Neural crest cell (in vitro differentiated cells): Measurements from ENCODE around the gene ZC3H13. TPM values are rescaled to one million over a fixed set of nuclear protein-coding genes. Genes with fewer than 3 reads are reported as not detected.

Source experiments
- DNase-seq: peaks from one replicate; pipeline ENCODE4 v3.0.0; 2021; ENCODE audit warnings: low read depth, mixed read lengths, low spot score
- H3K27ac Mint-ChIP-seq: one replicate; pipeline ENCODE4 v1.8.0; 2021; ENCODE audit warnings: mild to moderate bottlenecking, mixed read lengths; ENCODE audit not compliant: unreplicated experiment
- H3K27me3 Mint-ChIP-seq: 2 replicates; pipeline ENCODE4 v1.8.0; 2021; ENCODE audit warnings: low read depth, mild to moderate bottlenecking, mixed read lengths
- H3K36me3 Mint-ChIP-seq: 2 replicates; pipeline ENCODE4 v1.8.0; 2021; ENCODE audit warnings: low read depth, mild to moderate bottlenecking, mixed read lengths
- H3K4me1 Mint-ChIP-seq: 2 replicates; pipeline ENCODE4 v1.8.0; 2021; ENCODE audit warnings: mixed read lengths
- H3K4me3 Mint-ChIP-seq: one replicate; pipeline ENCODE4 v1.8.0; 2021; ENCODE audit warnings: mild to moderate bottlenecking, mixed read lengths
- H3K9me3 Mint-ChIP-seq: 2 replicates; pipeline ENCODE4 v1.8.0; 2021; ENCODE audit warnings: mixed read lengths
- CTCF ChIP-seq: fragments of 200-600 bp; sonication (generic); conservative IDR thresholded peaks from 2 replicates; pipeline ENCODE4 v1.5.0; 2021; ENCODE audit warnings: antibody characterized with exemption, mild to moderate bottlenecking
- total RNA-seq: library from RNA; stranded (reverse); gene quantifications from 2 replicates; pipeline ENCODE4 v1.2.1, GENCODE V29; 2021

Gene ZC3H13
- total RNA-seq, 1 donor from 2014 or later: 103 TPM

GRCh38 chr13:46097663-46098062 is 45.1 kb upstream of the ZC3H13 start:
- peaks cover 28% of the 10 kb centered on the region for H3K4me1 Mint-ChIP-seq

GRCh38 chr13:46097015-46097414 is 44.5 kb upstream of the ZC3H13 start:
- TF ChIP-seq CTCF: no peak
- Mint-ChIP-seq H3K9me3 (peaks cover 6% of the 10 kb centered on the region), H3K4me1 (peaks cover 29% of the 10 kb centered on the region), H3K27me3 (no peaks in the 10 kb centered on the region), H3K4me3 (no peak overlapping the region), H3K36me3 (peaks cover 24% of the 10 kb centered on the region), H3K27ac (no peak overlapping the region)
- DNase-seq: no peak

More at GRCh38 chr13:46097663-46098062, 45.1 kb upstream of the ZC3H13 start:
- Mint-ChIP-seq H3K27ac (no peak overlapping the region), H3K9me3 (peaks cover 3% of the 10 kb centered on the region), H3K27me3 (no peaks in the 10 kb centered on the region), H3K36me3 (peaks cover 24% of the 10 kb centered on the region), H3K4me3 (no peak overlapping the region)
- TF ChIP-seq CTCF: no peak
- no peak for DNase-seq

DNA sequence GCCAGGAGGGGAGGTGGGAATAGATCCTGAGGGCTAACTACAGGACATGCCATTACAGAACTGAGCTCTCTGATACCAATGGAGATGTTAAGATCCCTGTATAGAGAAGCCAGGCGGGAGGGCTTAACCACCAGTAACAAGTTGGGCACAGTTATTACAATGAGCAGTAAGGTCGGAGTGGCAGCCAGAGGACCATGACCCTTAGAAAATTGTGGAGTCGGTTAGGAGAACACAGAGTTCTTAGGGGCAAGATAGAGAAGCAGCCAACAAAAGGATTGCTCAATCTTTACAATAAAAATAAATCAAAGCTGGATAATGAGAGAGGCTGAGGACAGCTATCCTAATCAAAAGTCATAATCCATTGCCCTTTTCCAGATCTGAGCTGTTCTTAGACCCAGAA is 41.9 kb upstream of the ZC3H13 start:
- no peak for DNase-seq
- no peak overlapping the region for H3K27ac Mint-ChIP-seq
- peaks cover 11% of the 10 kb centered on the region for H3K4me1 Mint-ChIP-seq
- H3K9me3 Mint-ChIP-seq: peaks cover 6% of the 10 kb centered on the region
- H3K36me3 Mint-ChIP-seq: peaks cover 22% of the 10 kb centered on the region
- TF ChIP-seq CTCF: no peak
- no peak overlapping the region for H3K4me3 Mint-ChIP-seq
- H3K27me3 Mint-ChIP-seq: no peaks in the 10 kb centered on the region

GRCh38 chr13:46088821-46089562 is 36.4 kb upstream of the ZC3H13 start:
- H3K36me3 Mint-ChIP-seq: peaks cover 7% of the 10 kb centered on the region
- H3K4me1 Mint-ChIP-seq: peaks cover 5% of the 10 kb centered on the region
- H3K27me3 Mint-ChIP-seq: no peaks in the 10 kb centered on the region
- no peak for DNase-seq
- H3K27ac Mint-ChIP-seq: no peak overlapping the region
- H3K9me3 Mint-ChIP-seq: peaks cover 3% of the 10 kb centered on the region
- no peak overlapping the region for H3K4me3 Mint-ChIP-seq
- no peak for TF ChIP-seq CTCF

DNA sequence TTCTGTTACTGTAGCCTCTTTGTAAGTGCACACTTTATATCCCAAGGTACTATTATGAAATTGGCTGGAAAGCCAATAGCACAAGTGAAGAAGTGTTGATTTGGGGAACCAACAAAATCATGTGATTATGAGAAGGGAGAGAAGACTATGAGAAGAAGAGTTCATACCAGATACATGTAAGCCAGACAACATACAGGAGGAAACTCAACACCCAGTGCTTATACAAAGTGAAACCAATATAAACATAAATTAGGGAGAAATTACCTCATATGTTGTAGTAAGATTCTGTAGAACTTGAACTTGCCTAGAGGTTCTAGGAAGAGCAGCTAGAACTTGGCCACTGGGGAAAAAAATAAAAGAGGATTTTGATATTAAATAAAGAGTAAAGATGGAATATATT is 34.9 kb upstream of the ZC3H13 start:
- DNase-seq: no peak
- TF ChIP-seq CTCF: no peak
- H3K4me1 Mint-ChIP-seq: peaks cover 2% of the 10 kb centered on the region
- H3K27me3 Mint-ChIP-seq: no peaks in the 10 kb centered on the region
- peaks cover 3% of the 10 kb centered on the region for H3K9me3 Mint-ChIP-seq
- no peak overlapping the region for H3K4me3 Mint-ChIP-seq
- peaks cover 7% of the 10 kb centered on the region for H3K36me3 Mint-ChIP-seq
- H3K27ac Mint-ChIP-seq: no peak overlapping the region
